Activated B cell treated with CpG ODN at 0.5 μM for 24 hours (primary cell): ENCODE results near the gene KANTR. TPM values are rescaled to one million over a fixed set of nuclear protein-coding genes. Genes with fewer than 3 reads are reported as not detected.

Experiments
- ATAC-seq: fragments of 200-7000 bp; cut with Tn5 transposase; one replicate; pipeline ENCODE4 v1.10.0; 2021; ENCODE audit warnings: low read depth, mild to moderate bottlenecking, moderate library complexity
- CTCF ChIA-PET: fragments of 350-600 bp; sonication (Branson Sonifier 250); formaldehyde crosslinking; loops from one replicate; lab custom pipeline; 2021; ENCODE audit warnings: antibody characterized with exemption; lab: Charles Lee
- POLR2A ChIA-PET: fragments of 350-600 bp; sonication (Branson Sonifier 250); formaldehyde crosslinking; loops from one replicate; lab custom pipeline; 2021; ENCODE audit warnings: antibody characterized with exemption; lab: Charles Lee
- DNase-seq: peaks from one replicate; pipeline ENCODE4 v3.0.0; 2022
- H3K27ac Mint-ChIP-seq: one replicate; pipeline ENCODE4 v1.8.0; 2020; ENCODE audit warnings: mixed read lengths
- H3K27me3 Mint-ChIP-seq: one replicate; pipeline ENCODE4 v1.8.0; 2021; ENCODE audit warnings: mixed read lengths
- H3K36me3 Mint-ChIP-seq: one replicate; pipeline ENCODE4 v1.8.0; 2021; ENCODE audit warnings: low read depth, mixed read lengths
- H3K4me1 Mint-ChIP-seq: one replicate; pipeline ENCODE4 v1.8.0; 2021; ENCODE audit warnings: mixed read lengths
- H3K4me3 Mint-ChIP-seq: one replicate; pipeline ENCODE4 v1.8.0; 2020; ENCODE audit warnings: mild to moderate bottlenecking, mixed read lengths
- H3K9me3 Mint-ChIP-seq: one replicate; pipeline ENCODE4 v1.8.0; 2020; ENCODE audit warnings: mixed read lengths
- CTCF ChIP-seq: fragments of 200-600 bp; IDR thresholded peaks from one replicate; pipeline ENCODE4 v1.8.0; 2022; ENCODE audit warnings: antibody characterized with exemption, mild to moderate bottlenecking
- intact Hi-C: fragments of 100-400 bp; cut with micrococcal nuclease; formaldehyde crosslinking; loops from one replicate; pipeline ENCODE4 v1.15.1; 2024
- total RNA-seq: library from RNA; stranded (reverse); gene quantifications from 2 replicates; pipeline ENCODE4 v1.2.3, GENCODE V29; 2022

KANTR gene
- total RNA-seq, 1 donor from 2014 or later: 12.0 TPM

- Mint-ChIP-seq H3K9me3 (no peaks in the 10 kb centered on the region), H3K27me3 (no peaks in the 10 kb centered on the region), H3K4me3 (peak overlapping the region; percentile 89), H3K36me3 (peaks cover 33% of the 10 kb centered on the region), H3K27ac (peak overlapping the region; percentile 92), H3K4me1 (peaks cover 39% of the 10 kb centered on the region)
- ChIA-PET CTCF (interaction anchor here (1.4 kb wide), 1 partner anchor 16 kb away, joined by 17 read pairs; no protein-coding TSS in a partner anchor), POLR2A (interaction anchor here (1.0 to 1.4 kb wide), 2 partner anchors 17 to 93 kb away, joined by 3 read pairs; no protein-coding TSS in a partner anchor)
- intact Hi-C loops: loop anchor here (5.0 to 10.0 kb wide), 2 partner anchors 596 to 1601 kb away; partner anchors contain the start of gene HUWE1
- no peak for TF ChIP-seq CTCF
- DNase-seq: peak; percentile 52
- peak; percentile 74 for ATAC-seq
Measured at GRCh38 chrX:53088136-53088974, 5.6 kb upstream of the KANTR start.

GRCh38 chrX:53089224-53089842, 4.6 kb upstream of the KANTR start:
- H3K27ac Mint-ChIP-seq: peak overlapping the region; percentile 92
- H3K4me1 Mint-ChIP-seq: peaks cover 31% of the 10 kb centered on the region

DNA sequence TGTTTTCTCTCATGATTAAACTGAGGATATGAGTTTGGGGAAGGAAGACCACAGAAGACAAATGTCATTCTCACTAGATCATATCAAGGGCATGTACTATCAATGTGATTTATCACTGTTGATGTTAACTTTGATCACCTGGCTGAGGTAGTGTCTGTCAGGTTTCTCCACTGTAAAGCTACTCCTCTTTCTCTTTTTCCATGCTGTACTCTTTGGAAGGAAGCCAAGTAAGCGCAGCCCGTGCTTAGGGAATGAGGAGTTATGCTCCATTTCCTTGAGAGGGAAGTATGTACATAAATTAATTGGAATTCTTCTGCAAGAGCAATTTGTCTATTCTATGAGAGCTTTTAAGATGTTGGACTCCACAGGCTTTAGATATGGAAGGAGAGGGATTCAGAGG, 4.0 kb upstream of the KANTR start:
- ChIA-PET POLR2A (no interaction called here), CTCF (no interaction called here)
- intact Hi-C loops: loop anchor here (1.0 to 10.0 kb wide), 5 partner anchors 19 to 1603 kb away; partner anchors contain the start of genes FAM120C and HUWE1
- ATAC-seq (no peak), DNase-seq (no peak)
- H3K27ac Mint-ChIP-seq: no peak overlapping the region
- peaks cover 31% of the 10 kb centered on the region for H3K4me1 Mint-ChIP-seq
- no peak for TF ChIP-seq CTCF
- peaks cover 23% of the 10 kb centered on the region for H3K36me3 Mint-ChIP-seq
- no peaks in the 10 kb centered on the region for H3K9me3 Mint-ChIP-seq
- H3K27me3 Mint-ChIP-seq: no peaks in the 10 kb centered on the region
- H3K4me3 Mint-ChIP-seq: no peak overlapping the region

More at GRCh38 chrX:53089224-53089842, 4.6 kb upstream of the KANTR start:
- Mint-ChIP-seq H3K36me3 (peaks cover 29% of the 10 kb centered on the region), H3K9me3 (no peaks in the 10 kb centered on the region), H3K27me3 (no peaks in the 10 kb centered on the region), H3K4me3 (peak overlapping the region; percentile 89)
- DNase-seq: no peak
- intact Hi-C loops: loop anchor here (1.0 to 10.0 kb wide), 3 partner anchors 18 to 1602 kb away; partner anchors contain the start of gene HUWE1
- no peak for ATAC-seq
- TF ChIP-seq CTCF: no peak
- ChIA-PET CTCF (interaction anchor here (1.4 kb wide), 1 partner anchor 17 kb away, joined by 17 read pairs; no protein-coding TSS in a partner anchor), POLR2A (interaction anchor here (1.4 kb wide), 1 partner anchor 18 kb away, joined by 3 read pairs; no protein-coding TSS in a partner anchor)

- Mint-ChIP-seq H3K4me1 (peaks cover 36% of the 10 kb centered on the region), H3K36me3 (peaks cover 8% of the 10 kb centered on the region), H3K4me3 (no peak overlapping the region), H3K27me3 (no peaks in the 10 kb centered on the region), H3K27ac (no peak overlapping the region), H3K9me3 (no peaks in the 10 kb centered on the region)
- no peak for TF ChIP-seq CTCF
- ATAC-seq: no peak
- intact Hi-C loops: loop anchor here (5.0 kb wide), 2 partner anchors 514 to 1091 kb away; partner anchors contain the start of gene FAM120C
- ChIA-PET CTCF (no interaction called here), POLR2A (no interaction called here)
- DNase-seq: no peak
Measured at GRCh38 chrX:53091354-53091753, 2.6 kb upstream of the KANTR start.
